Measurements from ENCODE around the gene PAGR1. TPM values are rescaled to one million over a fixed set of nuclear protein-coding genes. Genes with fewer than 3 reads are reported as not detected.

The PAGR1 gene
- total RNA-seq, 1 donor = 23.4 TPM

- DNase-seq (ENCODE audit: low read depth) = no peak
- TF ChIP-seq CTCF (IDR thresholded peaks at IDR 0.05; ENCODE audit: insufficient read depth, low read length) = no peak
- no peak overlapping the region for H3K4me3 ChIP-seq (ENCODE audit: low read depth, low read length)
These were observed 13.5 kb upstream of the PAGR1 start for GRCh38 chr16:29802416-29802935.

- H3K4me3 ChIP-seq (ENCODE audit: low read depth, low read length) = no peak overlapping the region
- TF ChIP-seq CTCF (IDR thresholded peaks at IDR 0.05; ENCODE audit: insufficient read depth, low read length) = no peak
- DNase-seq (ENCODE audit: low read depth) = no peak
These were observed 11.9 kb upstream of the PAGR1 start for GRCh38 chr16:29804020-29804419.

GRCh38 chr16:29804455-29805231 lies 11.3 kb upstream of the PAGR1 start:
- peak; percentile 47 for DNase-seq (ENCODE audit: low read depth)
- peak overlapping the region; percentile 93 for H3K4me3 ChIP-seq (ENCODE audit: low read depth, low read length)
- no peak for TF ChIP-seq CTCF (IDR thresholded peaks at IDR 0.05; ENCODE audit: insufficient read depth, low read length)

GRCh38 chr16:29805232-29806098 lies 10.5 kb upstream of the PAGR1 start:
- peak; percentile 96 for DNase-seq (ENCODE audit: low read depth)
- peak overlapping the region; percentile 93 for H3K4me3 ChIP-seq (ENCODE audit: low read depth, low read length)
- TF ChIP-seq CTCF (IDR thresholded peaks at IDR 0.05; ENCODE audit: insufficient read depth, low read length) = no peak

- DNase-seq (ENCODE audit: low read depth) = no peak
- peak within 1 kb of the TSS; percentile 93 for H3K4me3 ChIP-seq (ENCODE audit: low read depth, low read length)
- TF ChIP-seq CTCF (IDR thresholded peaks at IDR 0.05; ENCODE audit: insufficient read depth, low read length) = no peak
These were observed 9.8 kb upstream of the PAGR1 start, which contains the start of gene MAZ for GRCh38 chr16:29806099-29806579. Gene MAZ, plus strand, starts transcription at chr16:29806529. Its CDS starts 173 bp downstream, at chr16:29806702.

GRCh38 chr16:29806641-29807425 lies 9.1 kb upstream of the PAGR1 start:
- no peak for DNase-seq (ENCODE audit: low read depth)
- no peak for TF ChIP-seq CTCF (IDR thresholded peaks at IDR 0.05; ENCODE audit: insufficient read depth, low read length)
- H3K4me3 ChIP-seq (ENCODE audit: low read depth, low read length) = peak overlapping the region; percentile 75

All from fibroblast of the aortic adventitia (primary cell).